GM12878 (cell line): Measurements from ENCODE around the gene EMILIN3. TPM values are rescaled to one million over a fixed set of nuclear protein-coding genes. Genes with fewer than 3 reads are reported as not detected.

Source experiments
- ATAC-seq: fragments of 200-7000 bp; cut with Tn5 transposase; 3 replicates; pipeline ENCODE4 v1.9.1; 2020; ENCODE audit warnings: mild to moderate bottlenecking, moderate library complexity
- BruUV-seq: library from RNA; stranded (reverse); fragments of 400-500 nt; replicated peaks from 2 replicates; lab custom pipeline; 2021; lab: Mats Ljungman, UMichigan
- CTCF ChIA-PET: fragments of 300-600 bp; sonication (Branson Sonifier 250); formaldehyde crosslinking; extraction: SDS; loops from one replicate; lab custom pipeline; 2021; ENCODE audit warnings: inconsistent platforms; lab: Yijun Ruan, JAX
- POLR2A ChIA-PET: fragments of 350-600 bp; formaldehyde crosslinking; extraction: SDS; loops from one replicate; lab custom pipeline; 2021; ENCODE audit warnings: inconsistent platforms; lab: Charles Lee
- RAD21 ChIA-PET: fragments of 300-600 bp; sonication (Branson Sonifier 250); formaldehyde crosslinking; loops from one replicate; lab custom pipeline; 2023; ENCODE audit warnings: antibody characterized with exemption; ENCODE audit not compliant: unreplicated experiment; lab: Charles Lee
- SMC1A ChIA-PET: fragments of 300-600 bp; sonication (Branson Sonifier 250); formaldehyde crosslinking; loops from one replicate; lab custom pipeline; 2023; ENCODE audit not compliant: unreplicated experiment, uncharacterized antibody; lab: Charles Lee
- DNase-seq: peaks from one replicate; pipeline ENCODE4 v3.0.0-alpha.2; 2011; ENCODE audit warnings: low read depth, low spot score
- FAIRE-seq: peaks from 3 replicates; lab custom pipeline; 2011; peaks lifted over from hg19 to GRCh38; lab: Jason Lieb, UNC
- H2AFZ ChIP-seq: 2 replicates; pipeline ENCODE4 v1.6.0; 2011; ENCODE audit warnings: low read depth, low read length, control low read depth; ENCODE audit not compliant: control insufficient read depth
- H3K27ac ChIP-seq: 2 replicates; pipeline ENCODE4 v1.5.1; 2011; ENCODE audit warnings: control low read depth; ENCODE audit not compliant: control insufficient read depth, insufficient read depth
- H3K27me3 ChIP-seq, 2 experiments: replicated peaks in 1 of 2; 2 replicates each; pipeline versions ENCODE4 v1.6.0 to v1.6.1; 2011; ENCODE audit warnings: low read length in 1 of 2; ENCODE audit not compliant: control insufficient read depth in 2 of 2, insufficient read depth in 2 of 2
- H3K36me3 ChIP-seq, 2 experiments: 2 replicates each; pipeline ENCODE4 v1.5.1; 2011; ENCODE audit warnings: low read length in 1 of 2; ENCODE audit not compliant: control insufficient read depth in 2 of 2, insufficient read depth in 2 of 2
- H3K4me1 ChIP-seq: 2 replicates; pipeline ENCODE4 v1.6.1; 2011; ENCODE audit warnings: mild to moderate bottlenecking, low read length, moderate library complexity, mixed read lengths; ENCODE audit not compliant: control insufficient read depth, insufficient read depth
- H3K4me2 ChIP-seq: 2 replicates; pipeline ENCODE4 v1.6.0; 2011; ENCODE audit warnings: control low read depth; ENCODE audit not compliant: control insufficient read depth, insufficient read depth
- H3K4me3 ChIP-seq: fragments of 200-600 bp; sonication (generic); 2 replicates; pipeline ENCODE4 v1.5.1; 2016
- H3K79me2 ChIP-seq: 2 replicates; pipeline ENCODE4 v1.6.0; 2011; ENCODE audit warnings: low read length; ENCODE audit not compliant: control insufficient read depth, insufficient read depth
- H3K9ac ChIP-seq: 2 replicates; pipeline ENCODE4 v1.8.0; 2011; ENCODE audit warnings: low read length, control low read depth, mixed read lengths; ENCODE audit not compliant: control insufficient read depth, insufficient read depth
- H3K9me3 ChIP-seq: replicated peaks from 3 replicates; pipeline ENCODE4 v1.5.1; 2011; ENCODE audit warnings: mild to moderate bottlenecking, low read length; ENCODE audit not compliant: control insufficient read depth, insufficient read depth
- H4K20me1 ChIP-seq: 2 replicates; pipeline ENCODE4 v1.6.0; 2011; ENCODE audit not compliant: control insufficient read depth, insufficient read depth
- CHD1 ChIP-seq: IDR thresholded peaks from 2 replicates; pipeline ENCODE4 v1.6.1; 2012; ENCODE audit warnings: low read depth, low read length, improper control_type of control experiment
- E2F8 ChIP-seq: fragments of 450-650 bp; IDR thresholded peaks from 2 replicates; pipeline ENCODE4 v1.6.1; 2018; ENCODE audit warnings: mild to moderate bottlenecking, low read depth, moderate library complexity; ENCODE audit not compliant: partially characterized antibody
- FOXM1 ChIP-seq: IDR thresholded peaks from 2 replicates; pipeline ENCODE4 v1.6.1; 2012; ENCODE audit warnings: low read depth, mild to moderate bottlenecking, inconsistent platforms, low read length, moderate library complexity
- HDAC6 ChIP-seq: fragments of 200-600 bp; sonication (generic); IDR thresholded peaks from one replicate; pipeline ENCODE4 v1.8.0; 2017; ENCODE audit warnings: antibody characterized with exemption; ENCODE audit not compliant: unreplicated experiment
- IRF4 ChIP-seq: IDR thresholded peaks from 2 replicates; pipeline ENCODE4 v1.6.1; 2011; ENCODE audit warnings: low read depth, low read length
- KAT2A ChIP-seq: conservative IDR thresholded peaks from 2 replicates; pipeline ENCODE4 v1.6.1; 2011; ENCODE audit warnings: low read depth, low read length; ENCODE audit not compliant: control insufficient read depth
- SMC3 ChIP-seq: IDR thresholded peaks from 2 replicates; pipeline ENCODE4 v1.6.1; 2011; ENCODE audit warnings: low read length, improper control_type of control experiment, borderline replicate concordance
- STAT1 ChIP-seq: fragments of 450-650 bp; conservative IDR thresholded peaks from 2 replicates; pipeline ENCODE4 v1.6.1; 2014; ENCODE audit warnings: antibody characterized with exemption, mild to moderate bottlenecking
- WRNIP1 ChIP-seq: IDR thresholded peaks from 2 replicates; pipeline ENCODE4 v1.6.1; 2011; ENCODE audit warnings: low read depth, low read length, improper control_type of control experiment, borderline replicate concordance
- WGBS: methylation state at CpG from one replicate; pipeline ENCODE4 v1.1.6; 2016; ENCODE audit warnings: low lambda C conversion rate; ENCODE audit not compliant: insufficient replicate concordance, insufficient coverage; ENCODE audit errors: missing lambda C conversion rate; 5-methylcytosine and 5-hydroxymethylcytosine counted together
- in situ Hi-C: fragments of 300-500 bp; cut with MboI; formaldehyde crosslinking; loops from 9 replicates; pipeline ENCODE4 v1.14.3; 2018; ENCODE audit warnings: mixed read lengths
- intact Hi-C: fragments of 100-400 bp; cut with micrococcal nuclease; formaldehyde crosslinking; loops from one replicate; pipeline ENCODE4 v1.14.2; 2022; ENCODE audit not compliant: unreplicated experiment
- polyA plus RNA-seq, 11 experiments: library from polyadenylated mRNA; depleted of rRNA in 4 of 11; unstranded in 6 of 11; stranded (reverse) in 5 of 11; fragments of >200 nt; fragmentation: Nextera tagmentation in 4 of 11; fragmentation: Illumina TruSeq in 1 of 11; extraction: Ambion mirVana in 4 of 11; extraction: Trizol in 1 of 11; gene quantifications; 1 replicate in 1 of 11; 2 replicates in 10 of 11; pipeline versions ENCODE4 v1.2.1 to v1.2.3, GENCODE V29; 2011 to 2016; ENCODE audit warnings: inconsistent platforms in 2 of 11, missing spikeins in 2 of 11, low read depth in 1 of 11
- total RNA-seq, 4 experiments: library from RNA; depleted of rRNA in 3 of 4; stranded (reverse); fragments of >200 nt in 3 of 4; fragmentation: Illumina TruSeq in 1 of 4; extraction: Trizol in 1 of 4; gene quantifications; 2 replicates each; pipeline versions ENCODE4 v1.2.1 to v1.2.3, GENCODE V29; 2013 to 2021

Gene EMILIN3
- total and polyA plus RNA-seq, 10 of the 15 experiments (the other 5 are each of a cell fraction or from before 2014, with no cell fraction given): not detected

DNA sequence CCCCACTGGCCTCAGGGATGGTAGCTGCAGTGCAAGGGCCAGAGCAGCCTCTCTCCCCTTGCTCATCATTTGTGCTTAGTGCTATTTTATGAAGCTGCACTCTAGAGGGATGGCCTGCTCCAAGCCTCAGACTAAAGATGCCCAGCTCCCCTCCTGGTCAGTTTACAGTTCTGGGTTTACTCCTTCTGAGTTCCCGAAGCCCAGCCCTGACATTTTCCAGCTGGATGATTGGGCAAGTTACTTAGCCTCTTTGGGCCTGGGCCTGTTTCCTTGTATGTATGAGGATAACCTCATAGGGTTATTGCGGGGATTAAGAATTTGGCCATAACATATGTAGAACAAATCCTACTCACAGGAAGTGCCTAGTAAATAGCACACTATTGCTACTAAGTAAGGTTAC is 31.8 kb upstream of the EMILIN3 start:
- DNase-seq (no peak), ATAC-seq (no peak), FAIRE-seq (no peak)
- Histone ChIP-seq H3K36me3 (no peaks in the 10 kb centered on the region; a peak in 1 of 4 replicates), H3K9me3 (no peaks in the 10 kb centered on the region), H4K20me1 (no peaks in the 10 kb centered on the region), H3K4me1 (no peaks in the 10 kb centered on the region), H3K9ac (no peak overlapping the region), H3K4me3 (no peak overlapping the region), H2AFZ (no peak overlapping the region), H3K27me3 (no peaks in the 10 kb centered on the region), H3K27ac (no peak overlapping the region), H3K79me2 (no peaks in the 10 kb centered on the region), H3K4me2 (no peak overlapping the region)
- SMC1A ChIA-PET: no interaction called here
- CTCF ChIA-PET: interaction anchor here (1.9 kb wide), 1 partner anchor 13 kb away, joined by 4 read pairs; no protein-coding TSS in a partner anchor
- 96% methylated on average over 2 of the region's 2 CpGs for WGBS
- TF ChIP-seq HDAC6: no peak
- TF ChIP-seq STAT1: no peak
- TF ChIP-seq SMC3: no peak
- no peak for TF ChIP-seq KAT2A
- no peak for TF ChIP-seq CHD1
- TF ChIP-seq WRNIP1: no peak
- no peak for TF ChIP-seq IRF4
- no peak for TF ChIP-seq FOXM1
- no peak for TF ChIP-seq E2F8
- intact Hi-C loops: no loop called here
- RAD21 ChIA-PET: no interaction called here
- POLR2A ChIA-PET: interaction anchor here (1.1 kb wide), 1 partner anchor 13 kb away, joined by 3 read pairs; no protein-coding TSS in a partner anchor
- in situ Hi-C loops: no loop called here
- no TSS peak for BruUV-seq
